HuH-7.5 (cell line): ENCODE results near the gene ARHGAP24.
"Not testable (repeated sequence)": the region's sequence is repeated elsewhere in the genome, so short reads cannot be mapped to it uniquely, and the experiment has no call there.

ENCODE experiments used
- DNase-seq: peaks from one replicate; pipeline ENCODE4 v3.0.0; 2011; ENCODE audit warnings: low spot score

ARHGAP24 gene

GRCh38 chr4:85864259-85865205 is 389.6 kb downstream of the ARHGAP24 start:
- no peak for DNase-seq

DNA sequence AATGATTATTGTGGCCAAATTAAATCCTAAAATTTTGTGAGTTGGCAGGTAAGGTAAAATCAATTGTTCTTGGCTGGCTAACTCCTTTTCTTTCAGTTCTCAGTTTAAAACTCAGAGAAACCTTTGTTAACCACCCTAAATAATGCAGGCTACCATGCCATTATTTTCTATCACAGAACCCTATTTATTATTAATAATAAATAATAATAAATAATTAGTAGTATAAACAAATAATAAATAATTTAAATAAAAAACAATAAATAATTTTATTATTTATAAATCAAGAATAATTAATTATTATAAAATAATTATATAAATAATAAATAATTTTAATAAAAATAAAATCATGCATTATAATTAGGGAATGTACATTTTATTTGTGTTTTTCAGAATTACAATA is 390.3 kb downstream of the ARHGAP24 start:
- no peak for DNase-seq

GRCh38 chr4:85866508-85866907 is 391.6 kb downstream of the ARHGAP24 start:
- no peak for DNase-seq

- DNase-seq, result no peak
Measured at GRCh38 chr4:85867271-85867670, 392.3 kb downstream of the ARHGAP24 start.

DNA sequence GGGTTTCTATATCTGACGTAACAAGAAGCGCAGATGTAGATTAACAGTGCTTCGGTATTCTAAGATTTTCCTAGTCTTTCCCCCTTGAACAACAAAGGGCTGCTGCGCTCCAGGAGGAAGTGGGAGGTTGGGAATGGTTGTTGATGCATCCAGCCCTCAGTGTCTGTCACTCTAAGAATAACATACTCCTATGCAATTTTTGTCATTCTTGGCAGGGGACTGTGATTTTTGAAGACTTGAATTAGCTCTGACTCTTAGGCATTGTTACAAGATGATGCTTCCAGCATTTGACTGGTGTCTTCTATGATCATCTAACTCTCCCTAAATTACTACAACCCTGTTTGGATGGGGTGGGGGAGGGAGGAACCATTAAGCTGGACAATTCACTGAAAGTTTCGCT is 394.2 kb downstream of the ARHGAP24 start:
- DNase-seq, result no peak

- no peak for DNase-seq
Measured at GRCh38 chr4:85870298-85871083, 395.5 kb downstream of the ARHGAP24 start.

DNA sequence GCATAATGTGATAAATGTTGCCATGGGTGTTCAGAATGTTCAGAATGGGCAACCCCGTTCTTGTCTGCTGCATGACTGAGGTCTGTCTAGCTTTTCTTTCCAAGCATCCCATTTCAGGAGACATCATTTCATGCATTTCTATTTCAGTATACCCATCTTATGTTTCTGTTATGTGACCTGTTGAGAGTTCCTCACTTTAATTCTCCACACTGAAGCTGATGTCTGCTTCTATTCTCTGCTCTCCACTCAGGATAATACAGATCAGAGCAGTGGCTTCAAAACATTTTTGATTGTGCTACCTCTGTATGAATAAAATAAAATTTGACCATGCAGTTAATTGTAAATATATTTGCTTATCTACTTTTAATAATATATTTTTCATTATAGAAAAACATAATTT is 398.6 kb downstream of the ARHGAP24 start:
- DNase-seq, result no peak

GRCh38 chr4:85879518-85879917 is 404.6 kb downstream of the ARHGAP24 start:
- no peak for DNase-seq

GRCh38 chr4:85883180-85883579 is 408.2 kb downstream of the ARHGAP24 start:
- DNase-seq, result no peak

DNA sequence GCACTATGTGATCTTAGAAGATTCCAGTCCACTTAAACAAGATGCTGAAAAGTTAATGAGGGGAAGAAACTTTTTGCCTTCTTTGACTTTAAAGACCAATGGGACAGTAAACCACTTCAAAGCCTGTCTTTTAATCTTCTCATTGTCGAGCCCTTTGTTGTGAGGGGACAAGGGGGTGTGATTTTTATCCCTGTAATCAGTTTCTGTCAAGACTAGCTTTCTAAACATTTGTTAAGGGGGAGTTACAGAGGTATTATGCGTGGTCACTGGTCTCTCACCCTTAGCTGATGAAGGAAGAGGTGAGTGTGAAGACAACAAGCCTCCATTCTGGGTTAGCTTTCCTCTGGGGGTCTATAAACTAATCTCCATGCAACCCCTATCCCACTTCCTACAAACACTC is 409.3 kb downstream of the ARHGAP24 start:
- no peak for DNase-seq

GRCh38 chr4:85886665-85887064 is 411.7 kb downstream of the ARHGAP24 start:
- no peak for DNase-seq

- DNase-seq, result no peak
Measured at GRCh38 chr4:85889314-85889713, 414.4 kb downstream of the ARHGAP24 start.

DNA sequence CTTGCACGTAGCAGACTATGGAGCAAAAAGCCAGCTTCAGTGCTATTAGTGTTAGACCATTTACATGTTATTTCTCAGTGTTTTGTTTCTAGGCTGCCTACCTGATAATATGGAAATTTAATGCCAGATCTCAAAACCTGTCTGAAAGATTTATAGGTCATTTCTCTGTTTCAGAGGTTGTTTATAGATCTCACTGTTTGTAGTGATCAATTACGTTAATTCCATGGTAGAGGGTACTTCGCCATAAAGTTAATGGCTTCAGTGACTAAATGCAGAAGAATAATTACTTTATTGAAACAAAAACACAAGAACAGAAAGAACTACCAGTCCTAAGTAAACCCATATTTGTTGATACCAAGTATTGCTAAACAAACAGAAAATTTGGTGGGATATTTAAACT is 420.8 kb downstream of the ARHGAP24 start:
- DNase-seq, result no peak

GRCh38 chr4:85898231-85898630 is 423.3 kb downstream of the ARHGAP24 start:
- no peak for DNase-seq

- no peak for DNase-seq
Measured at GRCh38 chr4:85901500-85901899, 426.6 kb downstream of the ARHGAP24 start.

GRCh38 chr4:85902647-85903046 is 427.7 kb downstream of the ARHGAP24 start:
- not testable (repeated sequence) for DNase-seq

- no peak for DNase-seq
Measured at GRCh38 chr4:85905761-85906160, 430.8 kb downstream of the ARHGAP24 start.

DNA sequence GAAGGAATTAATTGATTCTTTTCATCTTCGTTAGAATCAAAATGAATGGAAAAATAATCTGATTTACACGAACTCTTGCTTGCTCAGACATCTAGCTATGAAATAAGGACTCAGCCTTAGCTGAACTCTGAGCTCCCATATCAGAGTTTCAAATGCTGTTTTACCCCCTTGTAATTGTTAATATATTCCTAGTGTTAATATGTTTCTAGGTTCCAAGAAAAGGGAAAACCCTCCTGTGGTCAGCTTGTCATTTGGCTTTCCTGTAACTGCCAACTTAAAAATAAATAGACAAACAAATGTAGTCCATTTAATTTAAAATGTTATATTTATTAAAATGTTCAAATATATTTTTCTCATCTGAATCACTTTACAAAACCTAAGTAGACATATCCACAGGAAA is 432.1 kb downstream of the ARHGAP24 start:
- no peak for DNase-seq

DNA sequence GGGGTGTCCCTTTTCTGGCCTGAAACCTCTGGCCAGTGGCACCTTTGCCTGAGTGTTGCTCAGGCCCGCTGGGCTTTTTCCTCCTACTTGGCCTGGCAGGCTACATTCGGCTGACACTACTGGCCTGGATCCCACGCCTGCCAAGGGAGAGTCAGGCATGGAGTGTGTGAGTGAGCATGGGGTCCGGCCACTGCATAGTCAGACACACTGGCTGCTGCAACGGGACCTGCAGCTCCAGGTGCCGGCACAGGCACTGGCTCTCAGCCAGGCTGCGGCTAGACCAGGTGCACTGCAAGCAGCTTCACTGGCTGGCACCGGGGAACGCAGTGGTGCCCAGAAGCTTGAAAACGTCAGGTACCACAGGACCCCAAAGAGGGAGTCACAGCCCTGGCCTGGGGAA is 434.9 kb downstream of the ARHGAP24 start:
- no peak for DNase-seq

- no peak for DNase-seq
Measured at GRCh38 chr4:85910985-85911384, 436.0 kb downstream of the ARHGAP24 start.

GRCh38 chr4:85913931-85914694 is 439.2 kb downstream of the ARHGAP24 start:
- no peak for DNase-seq

DNA sequence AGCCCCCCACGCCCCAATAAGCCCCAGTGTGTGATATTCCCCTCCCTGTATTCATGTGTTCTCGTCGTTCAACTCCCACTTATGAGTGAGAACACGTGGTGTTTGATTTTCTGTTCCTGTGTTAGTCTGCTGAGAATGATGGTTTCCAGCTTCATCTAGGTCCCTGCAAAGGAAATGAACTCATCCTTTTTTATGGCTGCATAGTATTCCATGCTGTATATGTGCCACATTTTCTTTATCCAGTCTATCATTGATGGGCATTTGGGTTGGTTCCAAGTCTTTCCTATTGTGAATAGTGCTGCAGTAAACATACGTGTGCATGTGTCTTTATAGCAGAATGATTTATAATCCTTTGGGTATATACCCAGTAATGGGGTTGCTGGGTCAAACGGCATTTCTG is 440.6 kb downstream of the ARHGAP24 start:
- not testable (repeated sequence) for DNase-seq
